ENCODE data around the gene MRPS16. TPM values are rescaled to one million over a fixed set of nuclear protein-coding genes. Genes with fewer than 3 reads are reported as not detected.

MRPS16 gene
- total and polyA plus RNA-seq, 2 donors (not counting 1 experiment from before 2014, with no cell fraction given), result 27.7 to 49.6 TPM

DNA sequence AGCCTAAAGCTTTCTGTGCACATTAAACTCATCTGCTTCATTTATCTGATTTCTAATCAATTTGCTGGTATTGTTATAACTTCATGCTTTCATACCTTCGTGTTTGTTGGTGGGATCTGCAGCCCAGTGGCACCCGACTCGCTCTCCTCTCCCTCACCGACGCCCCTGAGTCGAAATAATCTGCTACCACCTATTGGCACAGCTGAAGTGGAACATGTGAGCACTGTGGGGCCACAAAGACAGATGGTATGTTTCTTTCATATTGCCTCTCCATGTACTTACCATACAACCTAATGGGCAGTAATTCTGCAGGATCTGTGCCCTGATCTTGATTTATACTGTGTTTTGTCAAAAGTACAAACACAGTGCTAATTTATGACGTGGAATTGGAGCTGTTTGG lies 17.7 kb downstream of the MRPS16 start:
- H4K20me1 ChIP-seq (ENCODE audit: control insufficient read depth, insufficient read depth, low read length, poor library complexity, severe bottlenecking), result no peaks in the 10 kb centered on the region
- POLR2A ChIA-PET, result no interaction called here
- no peak overlapping the region for H3K27ac ChIP-seq (ENCODE audit: low read length in 2 of 2)
- ATAC-seq (ENCODE audit: low read depth) (no peak), DNase-seq (no peak)
- no peaks in the 10 kb centered on the region for H3K4me1 Mint-ChIP-seq
- 92% methylated on average over 2 of the region's 7 CpGs for WGBS (ENCODE audit: insufficient coverage)
- H3K27ac Mint-ChIP-seq, result no peak overlapping the region
- no peaks in the 10 kb centered on the region for H3K9me3 ChIP-seq (ENCODE audit: control extremely low read depth in 1 of 3, control insufficient read depth in 2 of 3, insufficient read depth in 1 of 3, low read length in 2 of 3)
- no peak overlapping the region for H3K4me3 Mint-ChIP-seq
- H3K9ac ChIP-seq (ENCODE audit: low read length), result no peak overlapping the region
- CTCF ChIA-PET, result interaction anchor here (1.0 kb wide), 1 partner anchor 409 kb away, joined by 3 read pairs; no protein-coding TSS in a partner anchor
- no peak for TF ChIP-seq EZH2 (IDR thresholded peaks at IDR 0.05; ENCODE audit: borderline replicate concordance, insufficient read depth, low read depth, low read length, poor library complexity, severe bottlenecking)
- TF ChIP-seq, protein P1, sequence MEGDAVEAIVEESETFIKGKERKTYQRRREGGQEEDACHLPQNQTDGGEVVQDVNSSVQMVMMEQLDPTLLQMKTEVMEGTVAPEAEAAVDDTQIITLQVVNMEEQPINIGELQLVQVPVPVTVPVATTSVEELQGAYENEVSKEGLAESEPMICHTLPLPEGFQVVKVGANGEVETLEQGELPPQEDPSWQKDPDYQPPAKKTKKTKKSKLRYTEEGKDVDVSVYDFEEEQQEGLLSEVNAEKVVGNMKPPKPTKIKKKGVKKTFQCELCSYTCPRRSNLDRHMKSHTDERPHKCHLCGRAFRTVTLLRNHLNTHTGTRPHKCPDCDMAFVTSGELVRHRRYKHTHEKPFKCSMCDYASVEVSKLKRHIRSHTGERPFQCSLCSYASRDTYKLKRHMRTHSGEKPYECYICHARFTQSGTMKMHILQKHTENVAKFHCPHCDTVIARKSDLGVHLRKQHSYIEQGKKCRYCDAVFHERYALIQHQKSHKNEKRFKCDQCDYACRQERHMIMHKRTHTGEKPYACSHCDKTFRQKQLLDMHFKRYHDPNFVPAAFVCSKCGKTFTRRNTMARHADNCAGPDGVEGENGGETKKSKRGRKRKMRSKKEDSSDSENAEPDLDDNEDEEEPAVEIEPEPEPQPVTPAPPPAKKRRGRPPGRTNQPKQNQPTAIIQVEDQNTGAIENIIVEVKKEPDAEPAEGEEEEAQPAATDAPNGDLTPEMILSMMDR (IDR thresholded peaks at IDR 0.05), result no peak
- intact Hi-C loops (cut with micrococcal nuclease), result no loop called here
- no peaks in the 10 kb centered on the region for H3K4me1 ChIP-seq (ENCODE audit: control insufficient read depth in 2 of 2, insufficient read depth in 2 of 2, low read length in 2 of 2)
- no peaks in the 10 kb centered on the region for H3K9me3 Mint-ChIP-seq (ENCODE audit: insufficient read depth)
- no peak overlapping the region for H3K4me2 ChIP-seq (replicated peaks; ENCODE audit: low read depth, low read length, poor library complexity, severe bottlenecking)
- peaks cover 10 to 16% of the 10 kb centered on the region in 2 experiments for H3K36me3 ChIP-seq (replicated peaks in 1 of 2; ENCODE audit: control extremely low read depth in 1 of 2, control insufficient read depth in 1 of 2, extremely low read depth in 1 of 2, insufficient read depth in 2 of 2, low read length in 1 of 2)
- H3K27me3 ChIP-seq (replicated peaks in 1 of 4; ENCODE audit: control extremely low read depth in 1 of 4, control insufficient read depth in 3 of 4, insufficient read depth in 4 of 4, low read length in 3 of 4), result no peaks in the 10 kb centered on the region
- H3K27me3 Mint-ChIP-seq, result no peaks in the 10 kb centered on the region
- no peaks in the 10 kb centered on the region for H3K79me2 ChIP-seq (ENCODE audit: control insufficient read depth, insufficient read depth, low read length)
- no peak overlapping the region for H2AFZ ChIP-seq (ENCODE audit: insufficient read depth, low read depth, low read length, poor library complexity, severe bottlenecking)
- H3K4me3 ChIP-seq (ENCODE audit: control extremely low read depth in 1 of 5, extremely low read depth in 1 of 5, insufficient read depth in 1 of 5, low read depth in 2 of 5, low read length in 4 of 5), result no peak overlapping the region

DNA sequence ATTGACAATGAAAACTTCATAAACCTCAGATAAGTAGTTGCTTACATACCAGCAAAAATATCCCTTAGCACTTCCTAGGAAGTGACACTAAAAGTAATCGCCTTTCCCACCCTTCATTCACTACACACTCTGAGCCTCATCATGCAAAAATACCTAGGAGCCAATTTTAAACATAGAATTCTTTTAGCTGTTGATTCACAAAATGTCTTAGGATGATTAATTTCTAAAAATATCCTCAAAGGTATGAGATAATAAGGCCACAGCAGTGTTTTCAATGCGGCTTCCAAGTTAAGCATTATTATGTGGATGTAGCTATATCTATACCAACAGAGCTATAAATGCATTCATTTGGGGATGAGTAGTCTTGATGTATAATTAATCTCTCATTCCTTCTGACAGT lies 18.6 kb downstream of the MRPS16 start:
- H3K4me3 Mint-ChIP-seq, result no peak overlapping the region
- no peak overlapping the region for H3K27ac Mint-ChIP-seq
- no peaks in the 10 kb centered on the region for H3K27me3 ChIP-seq (replicated peaks in 1 of 4; ENCODE audit: control extremely low read depth in 1 of 4, control insufficient read depth in 3 of 4, insufficient read depth in 4 of 4, low read length in 3 of 4)

More for the DNA sequence above, 18.6 kb downstream of the MRPS16 start:
- Histone ChIP-seq H4K20me1 (ENCODE audit: control insufficient read depth, insufficient read depth, low read length, poor library complexity, severe bottlenecking) (no peaks in the 10 kb centered on the region), H3K4me3 (ENCODE audit: control extremely low read depth in 1 of 5, extremely low read depth in 1 of 5, insufficient read depth in 1 of 5, low read depth in 2 of 5, low read length in 4 of 5) (no peak overlapping the region), H3K4me1 (ENCODE audit: control insufficient read depth in 2 of 2, insufficient read depth in 2 of 2, low read length in 2 of 2) (no peaks in the 10 kb centered on the region), H3K4me2 (replicated peaks; ENCODE audit: low read depth, low read length, poor library complexity, severe bottlenecking) (no peak overlapping the region), H3K9ac (ENCODE audit: low read length) (no peak overlapping the region), H2AFZ (ENCODE audit: insufficient read depth, low read depth, low read length, poor library complexity, severe bottlenecking) (no peak overlapping the region), H3K9me3 (ENCODE audit: control extremely low read depth in 1 of 3, control insufficient read depth in 2 of 3, insufficient read depth in 1 of 3, low read length in 2 of 3) (no peaks in the 10 kb centered on the region), H3K27ac (ENCODE audit: low read length in 2 of 2) (no peak overlapping the region), H3K36me3 (replicated peaks in 1 of 2; ENCODE audit: control extremely low read depth in 1 of 2, control insufficient read depth in 1 of 2, extremely low read depth in 1 of 2, insufficient read depth in 2 of 2, low read length in 1 of 2) (peaks cover 10 to 16% of the 10 kb centered on the region in 2 experiments), H3K79me2 (ENCODE audit: control insufficient read depth, insufficient read depth, low read length) (no peaks in the 10 kb centered on the region)
- no CpG with 5 or more reads among the region's 2 CpGs for WGBS (ENCODE audit: insufficient coverage)
- ATAC-seq (ENCODE audit: low read depth) (no peak), DNase-seq (no peak)
- no peak for TF ChIP-seq EZH2 (IDR thresholded peaks at IDR 0.05; ENCODE audit: borderline replicate concordance, insufficient read depth, low read depth, low read length, poor library complexity, severe bottlenecking)
- TF ChIP-seq, protein P1 (IDR thresholded peaks at IDR 0.05), result no peak
- no peaks in the 10 kb centered on the region for H3K9me3 Mint-ChIP-seq (ENCODE audit: insufficient read depth)
- CTCF ChIA-PET, result interaction anchor here (1.0 kb wide), 1 partner anchor 410 kb away, joined by 3 read pairs; no protein-coding TSS in a partner anchor
- no peaks in the 10 kb centered on the region for H3K27me3 Mint-ChIP-seq
- intact Hi-C loops (cut with micrococcal nuclease), result no loop called here
- H3K4me1 Mint-ChIP-seq, result no peaks in the 10 kb centered on the region
- POLR2A ChIA-PET, result no interaction called here
